GM18502 (cell line): Measurements from ENCODE around the gene PLEKHG3.

ENCODE experiments used
- ATAC-seq: cut with Tn5 transposase; IDR thresholded peaks from one replicate; pipeline ENCODE4 v1.9.1; 2021; ENCODE audit warnings: mild to moderate bottlenecking; ENCODE audit not compliant: unreplicated experiment, poor library complexity

The PLEKHG3 gene

GRCh38 chr14:64706119-64706592, 1.9 kb downstream of the PLEKHG3 start:
- ATAC-seq: no peak

- no peak for ATAC-seq
Observed at GRCh38 chr14:64706593-64707193, 2.5 kb downstream of the PLEKHG3 start.

GRCh38 chr14:64707661-64708060, 3.4 kb downstream of the PLEKHG3 start:
- ATAC-seq: no peak

GRCh38 chr14:64708148-64709004, 4.2 kb downstream of the PLEKHG3 start:
- no peak for ATAC-seq

- no peak for ATAC-seq
Observed at GRCh38 chr14:64709126-64709525, 4.9 kb downstream of the PLEKHG3 start.

- no peak for ATAC-seq
Observed at GRCh38 chr14:64711039-64711438, 6.8 kb downstream of the PLEKHG3 start.

GRCh38 chr14:64713677-64714076, 9.5 kb downstream of the PLEKHG3 start:
- ATAC-seq: no peak

- no peak for ATAC-seq
Observed at GRCh38 chr14:64714432-64715025, 10.3 kb downstream of the PLEKHG3 start.

GRCh38 chr14:64715146-64715627, 11.0 kb downstream of the PLEKHG3 start:
- no peak for ATAC-seq

- ATAC-seq: no peak
Observed at GRCh38 chr14:64715628-64716412, 11.6 kb downstream of the PLEKHG3 start.

- ATAC-seq: no peak
Observed at GRCh38 chr14:64717870-64718269, 13.6 kb downstream of the PLEKHG3 start.

GRCh38 chr14:64718762-64719161, 14.5 kb downstream of the PLEKHG3 start:
- ATAC-seq: no peak

GRCh38 chr14:64719601-64720000, 15.4 kb downstream of the PLEKHG3 start:
- no peak for ATAC-seq

- ATAC-seq: no peak
Observed at GRCh38 chr14:64720131-64720576, 15.9 kb downstream of the PLEKHG3 start.

- no peak for ATAC-seq
Observed at GRCh38 chr14:64721391-64721791, 17.2 kb downstream of the PLEKHG3 start.

GRCh38 chr14:64721899-64722298, 17.7 kb downstream of the PLEKHG3 start:
- no peak for ATAC-seq

GRCh38 chr14:64722842-64723447, 18.7 kb downstream of the PLEKHG3 start:
- ATAC-seq: no peak

GRCh38 chr14:64723691-64724577, 19.7 kb downstream of the PLEKHG3 start:
- ATAC-seq: no peak

- no peak for ATAC-seq
Observed at GRCh38 chr14:64724578-64724930, 20.3 kb downstream of the PLEKHG3 start.
